Fibroblast of skin of scalp (primary cell): ENCODE measurements around the gene KLK14.

ENCODE experiments used
- DNase-seq: peaks from one replicate; pipeline ENCODE4 v3.0.0-alpha.2; 2013

KLK14 gene

GRCh38 chr19:51084505-51084904, 1.8 kb upstream of the KLK14 start:
- no peak for DNase-seq

GRCh38 chr19:51083783-51084182, 1.1 kb upstream of the KLK14 start:
- no peak for DNase-seq

GRCh38 chr19:51083181-51083580, 494 bp upstream of the KLK14 start:
- DNase-seq = no peak

GRCh38 chr19:51081476-51081875, 1.2 kb downstream of the KLK14 start:
- no peak for DNase-seq

GRCh38 chr19:51079481-51080110, 3.1 kb downstream of the KLK14 start:
- no peak for DNase-seq

- no peak for DNase-seq
Measured at GRCh38 chr19:51078731-51079130, 4.0 kb downstream of the KLK14 start.

GRCh38 chr19:51078104-51078503, 4.6 kb downstream of the KLK14 start:
- no peak for DNase-seq

- no peak for DNase-seq
Measured at GRCh38 chr19:51076631-51077213, 6.0 kb downstream of the KLK14 start.

GRCh38 chr19:51075998-51076397, 6.7 kb downstream of the KLK14 start:
- DNase-seq = no peak

- DNase-seq = no peak
Measured at GRCh38 chr19:51071095-51071405, 11.6 kb downstream of the KLK14 start.

- no peak for DNase-seq
Measured at GRCh38 chr19:51070334-51071094, 12.2 kb downstream of the KLK14 start.

- no peak for DNase-seq
Measured at GRCh38 chr19:51066393-51067186, 16.1 kb downstream of the KLK14 start.

GRCh38 chr19:51065221-51065960, 17.3 kb downstream of the KLK14 start:
- DNase-seq = no peak

- no peak for DNase-seq
Measured at GRCh38 chr19:51064534-51065220, 18.0 kb downstream of the KLK14 start, which contains the start of gene KLK13. KLK13 (minus strand) TSS chr19:51065092; CDS start chr19:51065067, 25 bp downstream.

- no peak for DNase-seq
Measured at GRCh38 chr19:51063664-51064063, 19.0 kb downstream of the KLK14 start.

GRCh38 chr19:51060973-51061372, 21.7 kb downstream of the KLK14 start:
- no peak for DNase-seq

GRCh38 chr19:51060336-51060735, 22.4 kb downstream of the KLK14 start:
- no peak for DNase-seq

- DNase-seq = no peak
Measured at GRCh38 chr19:51059715-51060114, 23.0 kb downstream of the KLK14 start.

GRCh38 chr19:51055866-51056265, 26.8 kb downstream of the KLK14 start:
- no peak for DNase-seq

- no peak for DNase-seq
Measured at GRCh38 chr19:51047031-51047335, 35.7 kb downstream of the KLK14 start.

- DNase-seq = no peak
Measured at GRCh38 chr19:51044327-51044726, 38.4 kb downstream of the KLK14 start.

GRCh38 chr19:51043497-51043896, 39.2 kb downstream of the KLK14 start:
- DNase-seq = no peak
